AG09309 (cell line): Measurements from ENCODE around the gene NHLRC4.

Experiments
- DNase-seq: peaks from one replicate; pipeline ENCODE4 v3.0.0-alpha.2; 2010; ENCODE audit warnings: low read depth
- H3K4me3 ChIP-seq: 2 replicates; pipeline ENCODE4 v1.5.1; 2011; ENCODE audit warnings: mild to moderate bottlenecking, low read depth, low read length, moderate library complexity; ENCODE audit not compliant: control insufficient read depth
- TF ChIP-seq, protein P1 (sequence below): IDR thresholded peaks from 2 replicates; pipeline ENCODE4 v1.5.1; 2011; ENCODE audit warnings: mild to moderate bottlenecking, low read depth, low read length, inconsistent platforms; ENCODE audit not compliant: insufficient read depth, control insufficient read depth; ENCODE audit errors: missing control alignments

NHLRC4 gene

DNA sequence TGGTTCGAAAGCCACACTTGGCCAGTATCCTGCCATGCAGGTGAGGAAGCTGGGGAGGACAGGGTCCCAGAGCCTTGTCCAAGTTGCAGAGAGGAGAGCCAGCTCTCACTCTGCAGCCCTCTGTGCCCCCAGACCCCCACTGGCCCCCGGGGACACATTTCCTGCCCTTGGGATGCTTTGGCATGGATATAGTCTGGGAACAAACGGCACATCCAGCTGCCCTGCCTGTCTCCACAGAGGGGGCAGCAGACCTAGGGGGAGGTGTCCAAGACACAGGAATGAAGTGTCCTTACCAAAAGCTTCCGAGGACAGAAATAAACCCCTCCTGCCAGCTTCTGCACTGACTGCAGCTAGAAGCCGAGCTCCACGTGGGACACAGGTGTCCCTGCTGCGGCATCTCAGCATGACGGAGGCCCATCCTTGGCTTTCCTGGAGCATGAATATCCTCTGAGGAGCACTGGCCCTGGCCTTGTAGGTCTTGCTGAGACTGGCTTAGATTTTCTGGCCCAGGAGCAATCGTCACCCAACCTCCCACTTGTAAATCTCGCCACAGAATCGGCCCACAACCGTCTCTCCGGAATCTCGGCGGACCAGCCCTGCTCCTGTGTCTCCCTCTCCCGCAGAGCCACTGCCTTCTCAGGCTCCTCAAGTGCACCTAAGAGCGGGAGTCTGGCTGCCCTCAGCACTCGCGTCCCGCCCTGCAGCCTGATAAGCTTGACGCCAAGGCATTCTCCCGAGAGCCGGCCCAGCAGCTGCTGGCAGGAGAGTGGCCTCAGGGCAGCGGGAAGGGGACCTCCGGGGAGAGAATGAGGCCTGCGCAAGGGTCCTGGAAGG, 40.4 kb upstream of the NHLRC4 start:
- H3K4me3 ChIP-seq = peak overlapping the region; percentile 91
- TF ChIP-seq, protein P1, sequence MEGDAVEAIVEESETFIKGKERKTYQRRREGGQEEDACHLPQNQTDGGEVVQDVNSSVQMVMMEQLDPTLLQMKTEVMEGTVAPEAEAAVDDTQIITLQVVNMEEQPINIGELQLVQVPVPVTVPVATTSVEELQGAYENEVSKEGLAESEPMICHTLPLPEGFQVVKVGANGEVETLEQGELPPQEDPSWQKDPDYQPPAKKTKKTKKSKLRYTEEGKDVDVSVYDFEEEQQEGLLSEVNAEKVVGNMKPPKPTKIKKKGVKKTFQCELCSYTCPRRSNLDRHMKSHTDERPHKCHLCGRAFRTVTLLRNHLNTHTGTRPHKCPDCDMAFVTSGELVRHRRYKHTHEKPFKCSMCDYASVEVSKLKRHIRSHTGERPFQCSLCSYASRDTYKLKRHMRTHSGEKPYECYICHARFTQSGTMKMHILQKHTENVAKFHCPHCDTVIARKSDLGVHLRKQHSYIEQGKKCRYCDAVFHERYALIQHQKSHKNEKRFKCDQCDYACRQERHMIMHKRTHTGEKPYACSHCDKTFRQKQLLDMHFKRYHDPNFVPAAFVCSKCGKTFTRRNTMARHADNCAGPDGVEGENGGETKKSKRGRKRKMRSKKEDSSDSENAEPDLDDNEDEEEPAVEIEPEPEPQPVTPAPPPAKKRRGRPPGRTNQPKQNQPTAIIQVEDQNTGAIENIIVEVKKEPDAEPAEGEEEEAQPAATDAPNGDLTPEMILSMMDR = no peak
- no peak for DNase-seq

DNA sequence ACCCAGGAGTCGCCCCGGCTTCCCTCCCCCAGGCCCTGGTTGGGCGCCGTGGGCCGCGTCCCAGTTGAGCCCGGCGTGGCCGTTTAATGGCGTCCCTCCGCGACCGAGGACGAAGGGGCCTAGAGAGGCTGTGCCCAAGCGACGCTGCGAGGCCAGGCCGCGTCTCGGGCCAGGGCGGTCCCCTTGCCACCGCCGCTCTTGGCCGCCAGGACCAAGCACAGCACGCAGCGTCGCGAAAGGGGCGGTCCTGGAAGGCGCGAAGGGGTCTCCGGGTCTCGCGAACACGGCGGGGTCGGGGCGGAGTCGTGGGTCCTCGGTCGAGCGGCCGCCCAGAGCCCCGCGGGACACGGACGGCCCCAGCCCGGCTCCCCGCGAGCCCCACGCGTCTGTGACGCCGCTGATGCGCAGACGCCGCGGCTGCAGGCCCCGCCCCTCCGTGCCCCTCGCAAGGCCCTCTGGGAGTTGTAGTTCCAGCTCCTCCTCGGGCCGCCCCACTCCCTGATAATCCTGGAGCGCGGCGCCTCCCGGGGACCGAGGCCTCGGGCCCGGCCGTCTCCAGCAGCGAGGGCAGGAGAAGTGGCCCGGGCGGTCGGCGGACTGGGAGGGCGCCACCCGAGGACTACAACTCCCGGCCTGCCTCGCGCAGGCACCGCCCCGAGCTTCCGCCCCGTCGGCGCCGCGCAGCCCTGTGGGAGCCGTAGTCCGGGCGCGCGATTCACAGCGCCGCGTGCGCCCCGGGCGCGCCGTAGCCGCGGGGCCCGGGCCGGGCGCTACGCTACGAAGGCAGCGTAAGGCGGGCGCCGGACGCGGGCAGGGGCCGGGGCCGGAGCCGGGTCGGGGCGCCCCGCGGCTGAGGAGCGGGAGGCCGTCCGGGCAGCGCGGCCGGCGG, 39.5 kb upstream of the NHLRC4 start, which contains the start of gene CAPN15:
TSS of gene CAPN15 (plus strand) at position 698 of the 889 bp plus-strand sequence. CDS start 19,127 bp downstream, outside the sequence.
- TF ChIP-seq, protein P1 = peak; percentile 3
- DNase-seq = peak; percentile 44
- peak within 1 kb of the TSS; percentile 91 for H3K4me3 ChIP-seq

DNA sequence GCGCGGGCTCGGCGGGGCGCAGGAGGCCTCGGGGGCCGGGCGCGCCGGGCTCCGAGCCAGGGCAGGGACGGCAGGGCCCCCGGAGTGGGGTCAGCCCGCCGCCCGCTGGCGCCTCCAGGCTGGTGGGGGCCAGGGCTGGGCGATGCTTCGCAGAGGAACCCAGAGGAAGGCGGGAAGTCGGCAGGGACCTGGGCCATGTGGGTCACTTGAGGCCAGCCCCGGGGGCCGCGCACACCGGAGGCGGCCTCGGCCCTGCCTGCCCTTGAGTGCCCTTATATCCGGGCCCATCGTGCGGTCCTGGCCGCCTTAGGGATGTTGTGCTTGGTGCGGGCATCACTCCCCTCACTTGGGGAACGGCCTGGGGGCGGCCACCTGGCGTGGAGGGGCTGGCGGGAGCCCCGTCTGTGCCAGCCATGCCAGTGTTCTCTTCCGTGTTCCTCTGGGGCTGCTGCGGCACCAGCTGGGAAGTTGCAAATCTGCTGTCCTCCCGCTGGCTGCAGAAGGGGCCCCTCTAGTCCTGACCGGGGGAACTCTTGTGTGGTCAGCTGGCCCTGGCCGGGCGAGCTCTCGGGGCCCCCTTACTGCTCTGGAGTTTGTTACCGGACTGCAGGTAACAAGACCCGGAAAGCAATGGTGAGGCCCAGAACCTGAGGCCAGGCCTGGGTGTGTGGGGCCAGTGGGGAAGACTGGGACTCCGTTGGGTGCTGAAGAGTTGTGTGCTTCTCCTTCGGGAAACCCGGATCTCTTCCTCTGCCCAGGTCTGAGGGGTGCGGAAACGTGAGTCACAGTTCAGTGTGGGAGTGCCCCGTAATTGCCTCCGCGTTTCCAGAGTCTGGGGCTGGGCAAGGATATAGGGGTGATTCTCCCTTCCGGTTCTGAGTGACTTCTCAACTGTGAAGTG, 38.4 kb upstream of the NHLRC4 start:
- DNase-seq = no peak
- TF ChIP-seq, protein P1 = no peak

DNA sequence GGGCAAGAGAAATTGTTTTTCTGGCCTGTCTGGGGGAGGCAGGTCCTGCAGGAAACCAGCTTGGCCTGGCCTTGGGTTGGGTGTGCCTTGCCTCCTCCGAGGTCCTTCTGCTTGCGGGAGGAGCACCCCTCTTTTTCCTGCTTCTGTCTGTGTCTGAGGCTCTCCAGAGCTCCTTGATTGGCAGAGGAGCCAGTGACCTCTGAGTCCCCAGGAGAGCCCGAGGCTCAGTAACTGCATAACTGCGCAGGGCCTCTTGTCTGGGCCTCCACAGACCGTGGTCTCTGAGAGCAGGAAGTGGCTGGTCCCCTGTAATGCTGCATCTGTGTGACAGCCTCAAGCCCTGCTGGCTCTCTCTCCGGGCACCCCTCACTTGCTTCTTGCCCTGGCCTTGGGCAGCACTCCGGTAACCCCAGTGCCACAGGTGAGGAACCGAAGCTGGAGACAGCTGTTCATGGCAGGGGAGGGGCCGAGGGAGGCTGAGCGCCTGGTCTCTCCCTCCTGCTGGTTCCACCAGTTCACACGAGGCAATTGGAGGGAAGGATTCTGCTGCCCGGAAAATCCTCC, 37.7 kb upstream of the NHLRC4 start:
- DNase-seq = no peak
- TF ChIP-seq, protein P1 = no peak
- H3K4me3 ChIP-seq = peak overlapping the region; percentile 91

More for the DNA sequence above, 38.4 kb upstream of the NHLRC4 start:
- peak overlapping the region; percentile 91 for H3K4me3 ChIP-seq

DNA sequence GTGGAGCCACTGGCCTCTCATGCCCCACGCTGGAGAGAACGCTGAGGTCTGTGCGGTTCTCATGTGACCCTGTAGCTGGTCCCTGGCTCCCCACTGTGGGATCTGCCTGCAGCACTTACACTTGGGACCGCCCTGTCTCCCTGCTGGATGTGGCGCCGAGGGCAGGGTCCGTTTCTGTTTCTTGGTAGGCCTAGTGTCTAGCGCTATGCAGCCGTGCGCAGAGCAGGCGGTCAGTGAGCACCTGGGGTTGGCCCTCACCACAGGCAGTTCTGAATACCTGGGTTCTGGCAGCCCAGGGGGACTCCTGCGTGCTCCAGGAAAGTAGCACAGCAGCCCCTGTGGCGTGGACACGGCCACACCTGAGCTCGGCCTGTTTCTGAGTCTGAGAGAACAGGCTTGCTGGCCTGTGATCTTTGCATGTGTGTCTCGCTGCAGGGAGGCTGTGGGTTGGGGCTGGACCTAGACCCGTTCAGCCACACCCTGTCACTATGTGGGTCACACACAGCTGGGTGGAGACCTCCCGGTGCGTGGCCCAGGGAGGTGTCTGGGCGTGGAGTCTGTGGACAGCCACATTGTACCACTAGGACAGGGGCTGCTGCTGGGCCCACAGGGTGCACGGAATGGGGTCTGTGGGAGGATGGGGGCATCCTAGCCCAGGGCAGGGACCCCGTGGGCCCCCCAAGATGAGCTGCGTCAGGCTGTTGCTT, 36.5 kb upstream of the NHLRC4 start:
- DNase-seq = no peak
- H3K4me3 ChIP-seq = no peak overlapping the region
- TF ChIP-seq, protein P1 = no peak
